ENCODE results near the gene TNFRSF1A.

The TNFRSF1A gene

GRCh38 chr12:6334359-6334758 lies 7.5 kb downstream of the TNFRSF1A start:
- TF ChIP-seq POLR2AphosphoS5 (IDR thresholded peaks at IDR 0.05; ENCODE audit: low read depth) = no peak
- TF ChIP-seq REST (IDR thresholded peaks at IDR 0.05; ENCODE audit: insufficient replicate concordance, low read depth) = no peak
- no peak for TF ChIP-seq SPI1 (IDR thresholded peaks at IDR 0.05; ENCODE audit: borderline replicate concordance, low read depth)
- TF ChIP-seq GABPA (IDR thresholded peaks at IDR 0.05; ENCODE audit: low read depth) = no peak
- TF ChIP-seq CTCF (IDR thresholded peaks at IDR 0.05; ENCODE audit: insufficient read depth, low read length) = no peak
- Histone ChIP-seq H3K27ac (replicated peaks) (peak overlapping the region; percentile 99), H3K4me3 (replicated peaks; ENCODE audit: insufficient read depth, low read length) (no peak overlapping the region), H3K27me3 (ENCODE audit: insufficient read depth, poor library complexity, severe bottlenecking) (no peaks in the 10 kb centered on the region)
- DNase-seq (ENCODE audit: low read depth in 1 of 2, low spot score in 1 of 2) = no peak

GRCh38 chr12:6333566-6333965 lies 8.3 kb downstream of the TNFRSF1A start:
- H3K27ac ChIP-seq (replicated peaks) = peak overlapping the region; percentile 99
- no peak for DNase-seq (ENCODE audit: low read depth in 1 of 2, low spot score in 1 of 2)
- no peak overlapping the region for H3K4me3 ChIP-seq (replicated peaks; ENCODE audit: insufficient read depth, low read length)
- H3K27me3 ChIP-seq (ENCODE audit: insufficient read depth, poor library complexity, severe bottlenecking) = no peaks in the 10 kb centered on the region
- TF ChIP-seq GABPA (IDR thresholded peaks at IDR 0.05; ENCODE audit: low read depth) = no peak
- no peak for TF ChIP-seq REST (IDR thresholded peaks at IDR 0.05; ENCODE audit: insufficient replicate concordance, low read depth)
- no peak for TF ChIP-seq CTCF (IDR thresholded peaks at IDR 0.05; ENCODE audit: insufficient read depth, low read length)
- TF ChIP-seq POLR2AphosphoS5 (IDR thresholded peaks at IDR 0.05; ENCODE audit: low read depth) = 0 out of 2 replicates have a peak, but pooled peaks have one; percentile 44

- no peak overlapping the region for H3K4me3 ChIP-seq (replicated peaks; ENCODE audit: insufficient read depth, low read length)
- H3K27ac ChIP-seq (replicated peaks) = peak overlapping the region; percentile 99
- TF ChIP-seq GABPA (IDR thresholded peaks at IDR 0.05; ENCODE audit: low read depth) (peak; percentile 47; the same call in 1 of the 2 replicates), POLR2AphosphoS5 (IDR thresholded peaks at IDR 0.05; ENCODE audit: low read depth) (peak; percentile 25; the same call in 1 of the 2 replicates), REST (IDR thresholded peaks at IDR 0.05; ENCODE audit: insufficient replicate concordance, low read depth) (no peak), SPI1 (IDR thresholded peaks at IDR 0.05; ENCODE audit: borderline replicate concordance, low read depth) (peak; percentile 82)
- peak in 1 of 2 experiments; percentile 84 for DNase-seq (ENCODE audit: low read depth in 1 of 2, low spot score in 1 of 2)
- H3K27me3 ChIP-seq (ENCODE audit: insufficient read depth, poor library complexity, severe bottlenecking) = no peaks in the 10 kb centered on the region
These were observed 8.8 kb downstream of the TNFRSF1A start for GRCh38 chr12:6333029-6333428.

All from HL-60 (cell line).